Activated CD8-positive, alpha-beta memory T cell treated with anti-CD3 and anti-CD28 coated beads for 1 hour (primary cell): ENCODE measurements around the gene KCNQ1.

Experiments used
- DNase-seq, 2 donors: peaks; one replicate each; pipeline ENCODE4 v3.0.0-alpha.2; 2020; ENCODE audit warnings: low read depth in 1 of 2; ENCODE audit errors: extremely low read depth in 1 of 2

Gene KCNQ1

DNA sequence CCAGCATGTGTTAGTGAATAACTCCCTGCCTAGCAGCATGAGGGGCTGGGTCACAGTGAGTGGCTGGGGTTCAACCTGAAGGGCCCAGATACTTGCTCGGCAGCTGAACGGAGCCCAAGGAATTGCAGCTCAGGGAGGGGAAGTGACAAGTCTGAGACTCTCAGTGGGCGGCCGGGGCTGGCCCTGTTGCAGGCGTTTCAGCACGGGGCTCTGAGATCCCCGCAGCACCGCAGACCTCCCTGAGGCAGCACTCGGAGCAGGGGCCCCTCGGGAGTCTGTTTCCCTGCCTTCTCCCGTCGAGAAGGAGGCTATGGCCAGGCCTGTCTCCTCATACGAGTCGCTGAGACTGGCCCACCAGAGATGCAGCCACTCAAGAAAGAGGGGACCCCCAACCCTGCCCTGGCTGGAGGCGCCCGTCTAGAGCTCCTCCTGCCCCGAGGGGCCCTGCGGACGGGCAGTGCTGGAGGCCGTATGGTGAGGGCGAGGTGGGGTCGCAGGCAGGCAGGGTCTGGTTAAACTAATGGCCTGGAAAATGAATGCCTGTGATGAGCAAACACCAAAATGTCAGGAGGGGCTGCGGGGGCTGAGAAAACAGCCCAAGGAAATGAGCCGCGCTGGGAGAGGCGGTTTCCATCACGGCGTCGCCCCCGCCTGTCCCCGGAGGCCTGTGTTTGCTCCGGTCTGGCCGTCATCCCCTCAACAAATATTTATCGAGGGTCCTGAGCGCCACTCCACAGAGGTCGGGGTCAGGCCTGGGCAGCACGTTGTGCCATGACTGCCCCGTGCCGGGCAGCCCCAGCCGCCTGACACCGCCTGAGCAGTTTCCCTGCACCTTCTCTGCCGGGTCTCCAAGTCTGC is 35.0 kb upstream of the KCNQ1 start:
- no peak for DNase-seq

DNA sequence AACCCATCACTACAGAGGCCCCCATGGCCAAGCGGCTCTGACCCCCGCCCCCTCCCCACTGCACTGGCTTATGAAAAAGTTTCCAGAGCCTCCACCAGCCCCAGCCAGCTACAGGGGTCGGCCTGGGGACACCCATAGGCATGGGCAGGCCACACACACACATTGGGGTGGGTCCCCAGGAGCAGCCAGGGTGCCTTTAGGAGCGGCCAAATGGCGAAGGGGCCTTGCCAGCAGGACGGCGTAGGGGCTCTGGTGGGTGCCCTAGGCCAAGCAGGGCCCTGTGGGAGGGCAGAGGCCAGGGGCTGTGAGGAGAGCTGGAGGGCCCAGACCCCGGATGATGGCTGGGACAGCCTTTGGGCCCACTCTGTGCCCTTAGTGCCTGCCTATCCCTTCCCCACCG is 34.2 kb upstream of the KCNQ1 start:
- DNase-seq = no peak

GRCh38 chr11:2411446-2412305 is 33.1 kb upstream of the KCNQ1 start:
- DNase-seq = no peak

DNA sequence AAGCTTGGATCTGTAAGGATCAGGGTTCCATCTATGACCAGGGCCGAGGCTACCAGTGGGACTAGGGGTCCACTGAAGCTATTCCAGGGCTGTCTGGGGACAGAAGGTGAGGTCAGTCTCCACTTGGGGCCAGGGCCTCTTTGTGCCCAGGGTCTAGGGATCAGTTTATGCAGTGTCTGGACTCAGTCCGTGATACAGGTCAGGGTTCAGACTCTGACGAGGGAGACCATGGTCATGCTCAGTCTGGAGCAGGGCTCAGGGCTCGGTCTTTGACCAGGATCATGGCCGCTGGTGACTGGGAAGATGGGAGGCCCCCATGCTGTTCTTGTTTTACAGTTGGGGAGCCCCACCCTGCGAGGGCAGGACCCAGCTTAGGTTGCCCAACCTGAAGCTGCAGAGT is 32.5 kb upstream of the KCNQ1 start:
- DNase-seq = no peak

DNA sequence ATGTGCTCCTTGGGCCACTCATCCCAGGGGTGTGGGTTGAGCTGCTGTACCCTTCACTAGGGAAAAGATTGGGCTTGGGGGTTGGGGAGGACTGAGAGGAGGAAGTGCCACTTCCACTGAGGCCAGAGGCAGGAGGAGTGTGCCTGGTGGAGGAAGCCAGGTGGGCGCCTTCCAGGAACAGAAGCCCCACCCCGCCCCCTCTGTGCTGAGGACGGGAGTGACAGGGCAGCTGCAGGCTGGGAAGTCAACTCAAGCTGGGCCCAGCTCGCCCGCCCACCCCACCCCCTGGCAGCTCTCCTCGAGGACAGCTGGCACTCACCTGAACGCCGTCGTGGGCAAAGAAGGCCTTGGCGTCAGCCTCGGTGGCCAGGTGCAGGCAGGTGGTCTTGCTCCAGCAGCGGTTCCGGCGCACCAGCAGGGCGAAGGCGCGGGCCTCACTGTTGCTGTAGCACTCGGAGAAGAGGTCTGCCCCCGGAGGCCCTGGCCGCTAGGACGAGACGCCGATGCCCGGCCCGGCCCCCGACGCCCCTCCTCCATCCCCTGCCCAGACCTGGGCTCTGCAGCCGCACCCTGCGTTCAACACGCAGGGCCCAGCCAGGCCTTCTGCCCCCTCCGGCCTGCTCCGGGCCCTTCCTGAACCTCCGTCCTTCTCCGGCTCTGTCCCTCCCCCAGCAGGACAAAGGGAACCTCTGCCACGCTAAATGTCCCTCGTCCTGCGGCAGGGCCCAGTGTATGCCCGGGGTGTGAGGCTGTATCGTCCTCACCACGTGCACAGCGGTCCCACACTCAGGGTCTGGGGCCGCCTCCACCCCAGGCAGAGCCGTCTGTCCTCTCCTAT is 30.8 kb upstream of the KCNQ1 start:
- no peak for DNase-seq

DNA sequence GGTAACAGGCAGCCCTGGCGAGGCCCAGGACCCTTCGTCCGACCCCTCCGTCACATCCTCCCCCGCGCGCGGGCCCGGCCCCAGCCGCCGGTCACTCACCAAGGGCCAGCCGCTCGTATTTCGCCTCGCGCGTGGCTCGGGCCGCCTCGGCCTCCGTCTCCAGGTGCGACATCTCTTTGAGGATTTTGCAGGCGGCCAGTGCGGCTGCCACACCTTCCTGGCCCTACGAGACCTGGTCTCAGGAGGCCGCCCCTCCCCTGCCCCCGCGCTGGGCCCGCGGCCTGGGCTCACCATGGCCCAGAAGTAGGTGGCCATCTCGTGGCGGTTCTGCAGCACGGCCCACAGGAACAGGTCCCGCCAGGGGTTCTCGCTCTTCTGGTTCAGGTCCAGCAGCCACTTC is 30.2 kb upstream of the KCNQ1 start:
- no peak for DNase-seq

- no peak for DNase-seq
Measured at GRCh38 chr11:2415171-2415570, 29.6 kb upstream of the KCNQ1 start.

GRCh38 chr11:2415601-2416380 is 29.0 kb upstream of the KCNQ1 start:
- no peak for DNase-seq

DNA sequence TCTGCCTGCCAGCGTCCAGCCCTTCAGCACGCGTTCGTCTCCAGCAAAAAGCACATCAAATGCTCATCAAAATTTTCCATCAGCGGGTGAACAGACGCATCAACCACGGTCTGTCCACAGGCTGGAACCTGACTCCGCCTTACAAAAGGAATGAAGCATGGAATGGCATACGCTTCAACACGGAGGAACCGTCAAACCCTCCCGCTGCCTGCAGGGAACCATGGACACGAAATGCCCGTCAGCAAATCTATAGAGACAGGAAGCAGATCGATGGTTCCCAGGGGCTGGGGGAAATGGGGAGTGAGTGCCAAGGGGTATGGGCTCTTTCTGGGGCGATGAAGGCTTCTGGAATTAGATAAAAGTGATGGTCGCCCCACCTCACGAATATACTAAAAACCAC is 28.0 kb upstream of the KCNQ1 start:
- no peak for DNase-seq

DNA sequence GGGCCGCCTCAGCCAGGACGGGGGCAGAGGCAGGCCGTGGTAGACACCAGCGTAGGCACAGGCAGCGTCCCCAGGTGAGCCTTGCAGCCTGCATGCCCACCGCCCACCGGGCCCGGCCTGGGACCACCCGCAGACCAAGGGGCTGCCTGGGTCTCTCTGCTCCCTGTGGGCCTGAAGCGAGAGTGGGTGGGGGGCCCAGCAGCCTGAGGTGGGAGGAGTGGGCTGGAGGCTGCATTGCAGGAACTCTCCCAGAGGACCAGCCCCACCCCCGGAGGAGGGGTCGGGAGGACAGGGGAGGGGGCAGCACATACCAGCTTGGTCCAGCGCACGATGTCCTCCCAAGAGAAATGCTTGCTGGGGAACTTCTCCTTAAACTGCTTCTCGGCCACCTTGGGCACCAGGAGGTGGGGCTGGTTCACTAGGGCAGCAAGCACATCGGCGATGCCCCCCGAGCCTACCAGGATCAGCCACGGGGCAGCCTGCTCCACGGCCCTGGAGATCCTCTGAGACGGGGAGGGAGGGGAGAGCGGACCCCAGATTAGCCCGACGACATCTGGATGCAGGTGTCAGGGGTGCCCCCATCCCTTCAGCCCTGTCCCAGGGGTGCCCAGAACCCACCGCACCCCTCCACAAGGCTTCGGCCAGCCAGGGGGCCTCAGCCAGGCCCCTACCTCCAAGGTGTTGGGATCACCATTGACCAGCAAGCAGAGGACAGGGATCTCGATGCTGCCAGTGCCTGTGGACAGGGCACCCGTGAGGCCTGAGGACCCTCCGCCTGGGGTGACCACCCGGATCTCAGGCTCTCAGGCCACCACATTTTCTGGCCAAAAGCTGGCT is 26.7 kb upstream of the KCNQ1 start:
- DNase-seq = no peak

GRCh38 chr11:2418693-2419360 is 26.0 kb upstream of the KCNQ1 start:
- no peak for DNase-seq

GRCh38 chr11:2419638-2420501 is 24.9 kb upstream of the KCNQ1 start:
- DNase-seq = peak in 1 of 2 donors; percentile 50

DNA sequence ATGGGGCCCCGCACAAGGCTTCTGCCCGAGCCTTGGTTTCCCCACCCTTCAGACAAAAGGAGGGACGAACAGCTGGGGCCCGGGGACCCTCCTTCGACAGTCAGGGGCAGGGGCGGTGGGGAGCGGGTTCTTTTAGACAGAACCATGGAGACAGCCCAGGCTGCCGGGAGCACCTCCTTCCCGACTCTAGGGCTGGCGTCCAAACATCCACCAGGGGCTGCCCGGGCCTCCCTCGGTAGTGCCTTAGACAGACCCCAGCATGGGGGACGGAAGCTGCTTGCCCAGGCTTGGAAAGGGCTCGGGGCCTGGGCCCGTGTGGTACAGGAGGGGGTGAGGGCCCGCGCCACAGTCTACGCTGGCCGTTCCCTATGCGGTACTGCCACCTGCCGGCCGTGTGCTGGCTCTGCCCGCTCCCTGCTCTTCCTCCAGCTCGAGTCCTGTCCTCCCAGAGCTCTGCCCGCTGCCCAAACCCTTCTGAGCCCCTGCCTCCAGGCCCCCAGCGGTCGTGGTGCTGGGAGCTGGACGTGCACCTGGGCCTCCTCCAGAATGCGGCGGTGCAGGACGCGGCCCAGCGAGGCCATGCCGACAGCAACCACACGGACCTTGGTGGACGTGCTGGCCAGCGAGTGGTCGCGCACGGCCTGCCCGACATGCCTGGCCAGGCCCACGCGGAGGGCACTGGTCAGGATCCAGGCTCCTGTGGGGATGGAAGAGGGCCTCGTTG is 24.1 kb upstream of the KCNQ1 start:
- DNase-seq = peak in 1 of 2 donors; percentile 65

DNA sequence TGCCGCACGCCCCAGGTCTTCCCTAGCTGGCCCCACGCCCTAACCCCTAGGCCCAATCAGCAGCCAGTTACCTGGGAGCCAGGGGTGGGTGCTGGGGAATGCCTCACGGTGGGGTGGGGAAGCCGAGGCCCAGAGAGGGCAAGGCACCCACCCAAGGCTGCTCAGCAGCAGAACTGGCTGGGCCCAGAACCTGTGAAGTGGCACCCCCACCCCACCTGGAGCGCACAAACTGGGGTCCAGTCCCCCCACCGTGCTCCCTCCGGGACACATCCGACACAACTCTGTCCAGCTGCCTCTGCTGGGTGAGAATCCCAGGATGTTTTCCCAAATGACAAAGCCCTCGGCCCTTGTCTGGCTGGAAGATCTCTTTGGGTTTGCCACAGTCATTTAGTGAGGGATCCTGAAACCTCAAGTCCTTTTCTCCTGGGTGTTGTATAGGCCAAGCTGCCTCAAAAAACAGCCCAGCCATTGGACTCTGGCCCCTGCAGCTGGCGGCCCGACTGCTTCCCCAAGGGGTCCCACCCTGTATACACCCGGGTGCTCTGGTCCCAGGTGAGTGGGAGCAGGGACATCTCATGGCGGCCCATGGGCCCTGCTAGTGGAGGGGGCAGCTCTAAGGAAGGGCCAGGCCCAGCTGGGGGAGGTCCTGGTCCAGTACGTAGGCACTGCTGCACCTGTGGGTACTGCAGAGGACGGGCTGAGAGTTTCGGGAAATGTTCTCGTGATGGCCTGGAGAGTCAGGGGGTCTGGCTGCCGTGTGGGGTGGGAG is 23.4 kb upstream of the KCNQ1 start:
- DNase-seq = no peak

GRCh38 chr11:2421996-2422395 is 22.8 kb upstream of the KCNQ1 start:
- no peak for DNase-seq

GRCh38 chr11:2422461-2423156 is 22.2 kb upstream of the KCNQ1 start:
- DNase-seq = no peak
